ENCODE measurements around the gene DCHS1. TPM values are rescaled to one million over a fixed set of nuclear protein-coding genes. Genes with fewer than 3 reads are reported as not detected.

DCHS1 gene
- total and polyA plus RNA-seq, 9 of the 15 experiments (the other 6 are each of a cell fraction or from before 2014, with no cell fraction given) = 0.04 to 0.49 (median 0.14) TPM; not detected in 2

DNA sequence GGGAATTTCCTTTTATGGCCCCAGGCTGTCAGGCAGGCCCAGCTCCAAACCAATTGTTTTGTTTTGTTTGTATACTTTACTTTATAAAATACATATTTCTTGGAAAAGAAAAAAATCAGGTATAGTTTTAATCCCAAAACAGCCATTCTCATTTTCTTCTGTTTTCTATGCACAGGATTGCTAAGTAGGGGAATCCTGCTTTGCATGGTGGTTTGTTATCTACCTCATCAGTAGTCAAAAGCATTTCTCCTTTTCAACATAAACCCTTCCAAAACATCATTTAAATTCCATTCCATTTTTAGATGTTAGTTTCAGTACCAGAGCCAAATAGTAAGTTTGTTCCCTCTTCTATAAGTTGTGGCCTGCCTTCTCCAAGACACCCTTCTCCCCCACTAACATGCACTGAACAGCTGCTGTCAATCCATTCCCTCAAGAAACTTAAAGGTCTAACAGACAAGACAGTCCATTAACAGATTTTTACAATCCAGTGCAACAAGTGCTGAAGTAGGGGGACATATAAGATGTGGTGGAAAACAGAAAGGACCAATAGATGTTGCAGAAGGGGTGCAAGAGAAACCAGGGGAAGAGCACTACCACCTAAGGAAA lies 48.3 kb downstream of the DCHS1 start (continued):
- TF ChIP-seq LCOR (CRISPR knock-in tag; IDR thresholded peaks at IDR 0.05) = no peak
- TF ChIP-seq MCM2 (IDR thresholded peaks at IDR 0.05; ENCODE audit: low read depth) = no peak
- TF ChIP-seq PHTF2 (CRISPR knock-in tag; IDR thresholded peaks at IDR 0.05) = no peak
- peak; percentile 59 for TF ChIP-seq GABPA (tag; conservative IDR thresholded peaks at IDR 0.05; ENCODE audit: low read depth)
- TF ChIP-seq RNF219 (CRISPR knock-in tag; IDR thresholded peaks at IDR 0.05) = no peak
- TF ChIP-seq NONO (IDR thresholded peaks at IDR 0.05; ENCODE audit: low read depth in 2 of 2, low read length in 1 of 2) = no peak
- no peak for TF ChIP-seq JUNB (CRISPR knock-in tag; conservative IDR thresholded peaks at IDR 0.05)
- TF ChIP-seq GTF3C2 (IDR thresholded peaks at IDR 0.05; ENCODE audit: borderline replicate concordance, extremely low read depth, insufficient read length) = no peak
- TF ChIP-seq FOXJ3 (CRISPR knock-in tag; IDR thresholded peaks at IDR 0.05) = no peak
- TF ChIP-seq, protein P1, sequence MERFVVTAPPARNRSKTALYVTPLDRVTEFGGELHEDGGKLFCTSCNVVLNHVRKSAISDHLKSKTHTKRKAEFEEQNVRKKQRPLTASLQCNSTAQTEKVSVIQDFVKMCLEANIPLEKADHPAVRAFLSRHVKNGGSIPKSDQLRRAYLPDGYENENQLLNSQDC (CRISPR knock-in tag; IDR thresholded peaks at IDR 0.05) = no peak
- no peak for TF ChIP-seq OTX1 (CRISPR knock-in tag; IDR thresholded peaks at IDR 0.05)
- peak; percentile 21; the same call in 1 of the 2 replicates for TF ChIP-seq FOSL1 (tag; conservative IDR thresholded peaks at IDR 0.05)
- TF ChIP-seq RBM25 (IDR thresholded peaks at IDR 0.05; ENCODE audit: low read depth, low read length, severe bottlenecking) = no peak
- no peak for TF ChIP-seq TCF3 (CRISPR knock-in tag; IDR thresholded peaks at IDR 0.05)
- 0 out of 2 replicates have a peak, but pooled peaks have one; percentile 10 for TF ChIP-seq DPF2 (IDR thresholded peaks at IDR 0.05)
- no peak for TF ChIP-seq HIVEP1 (CRISPR knock-in tag; IDR thresholded peaks at IDR 0.05)
- no peak for TF ChIP-seq CBX2 (IDR thresholded peaks at IDR 0.05; ENCODE audit: insufficient read depth, low read length, poor library complexity, severe bottlenecking)
- TF ChIP-seq ZNF551 (CRISPR knock-in tag; IDR thresholded peaks at IDR 0.05) = no peak
- no peak for TF ChIP-seq ARNT (IDR thresholded peaks at IDR 0.05)
- no peak for TF ChIP-seq ZBTB17 (CRISPR knock-in tag; IDR thresholded peaks at IDR 0.05)
- no peak for TF ChIP-seq IRF2 (CRISPR knock-in tag; IDR thresholded peaks at IDR 0.05)
- TF ChIP-seq JUN (IDR thresholded peaks at IDR 0.05; ENCODE audit: borderline replicate concordance, low read depth, low read length) = no peak
- no peak for TF ChIP-seq JUN (CRISPR knock-in tag; IDR thresholded peaks at IDR 0.05; ENCODE audit: borderline replicate concordance)
- TF ChIP-seq SAFB2 (IDR thresholded peaks at IDR 0.05; ENCODE audit: borderline replicate concordance, low read depth, low read length, severe bottlenecking) = no peak
- TF ChIP-seq HNRNPK (IDR thresholded peaks at IDR 0.05; ENCODE audit: low read depth, low read length, poor library complexity, severe bottlenecking) = no peak

All from K562 (cell line).